H7 (cell line): ENCODE data around the gene HPDL. TPM values are rescaled to one million over a fixed set of nuclear protein-coding genes. Genes with fewer than 3 reads are reported as not detected.

ENCODE experiments used
- DNase-seq: peaks from one replicate; pipeline ENCODE4 v3.0.0; 2012
- H3K27me3 ChIP-seq: 2 replicates; pipeline ENCODE4 v1.6.0; 2011; ENCODE audit warnings: mild to moderate bottlenecking, low read length; ENCODE audit not compliant: control insufficient read depth, insufficient read depth
- H3K36me3 ChIP-seq: replicated peaks from 2 replicates; pipeline ENCODE4 v1.5.1; 2011; ENCODE audit warnings: low read length; ENCODE audit not compliant: control insufficient read depth, insufficient read depth
- H3K4me3 ChIP-seq: 2 replicates; pipeline ENCODE4 v1.5.1; 2011; ENCODE audit warnings: low read depth, mild to moderate bottlenecking, control low read depth, low read length, moderate library complexity; ENCODE audit not compliant: insufficient read depth
- total RNA-seq: library from RNA; depleted of rRNA; stranded (reverse); fragments of >200 nt; shearing (Covaris generic); gene quantifications from 2 replicates; pipeline ENCODE4 v1.2.3, GENCODE V29; 2014

Gene HPDL
- total RNA-seq, 1 experiment from 2014 or later, result 134 TPM

DNA sequence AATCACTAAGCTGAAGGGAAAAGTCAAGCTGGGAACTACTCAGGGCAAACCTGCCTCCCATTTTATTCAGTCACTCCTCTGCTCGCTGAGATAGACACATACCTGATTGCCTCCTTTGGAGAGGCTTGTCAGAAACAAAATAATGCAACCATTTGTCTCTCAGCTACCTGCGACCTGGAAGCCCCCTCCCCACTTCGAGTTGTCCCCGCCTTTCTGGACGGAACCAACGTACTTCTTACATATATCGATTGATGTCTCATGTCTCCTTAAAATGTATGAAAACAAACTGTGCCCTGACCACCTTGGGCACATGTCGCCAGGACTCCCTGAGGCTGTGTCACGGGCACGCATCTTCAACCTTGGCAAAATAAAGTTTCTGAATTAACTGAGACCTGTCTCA is 21.5 kb upstream of the HPDL start:
- no peaks in the 10 kb centered on the region for H3K27me3 ChIP-seq
- no peak for DNase-seq
- no peaks in the 10 kb centered on the region for H3K36me3 ChIP-seq
- H3K4me3 ChIP-seq, result no peak overlapping the region

DNA sequence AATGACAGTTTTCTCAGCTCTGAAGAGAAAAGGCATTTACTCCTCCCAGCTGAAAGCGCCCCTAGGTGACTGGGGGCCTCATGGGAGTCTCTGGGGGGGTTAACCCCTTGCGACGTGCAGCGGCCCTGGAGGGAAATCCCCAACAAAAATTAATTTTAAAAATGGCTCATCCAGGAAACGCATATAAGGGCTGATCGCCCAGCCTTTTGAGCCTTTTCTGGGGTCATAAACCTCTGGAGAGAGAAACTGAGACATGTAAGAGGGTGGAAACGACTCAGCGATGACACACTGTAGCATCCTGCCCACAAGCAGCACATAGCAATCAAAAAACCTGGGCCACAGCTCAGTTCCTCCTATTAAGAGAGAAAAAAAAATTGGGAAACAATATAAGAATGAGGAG is 20.4 kb upstream of the HPDL start:
- H3K4me3 ChIP-seq, result no peak overlapping the region
- peak; percentile 41 for DNase-seq
- no peaks in the 10 kb centered on the region for H3K27me3 ChIP-seq
- H3K36me3 ChIP-seq, result no peaks in the 10 kb centered on the region

DNA sequence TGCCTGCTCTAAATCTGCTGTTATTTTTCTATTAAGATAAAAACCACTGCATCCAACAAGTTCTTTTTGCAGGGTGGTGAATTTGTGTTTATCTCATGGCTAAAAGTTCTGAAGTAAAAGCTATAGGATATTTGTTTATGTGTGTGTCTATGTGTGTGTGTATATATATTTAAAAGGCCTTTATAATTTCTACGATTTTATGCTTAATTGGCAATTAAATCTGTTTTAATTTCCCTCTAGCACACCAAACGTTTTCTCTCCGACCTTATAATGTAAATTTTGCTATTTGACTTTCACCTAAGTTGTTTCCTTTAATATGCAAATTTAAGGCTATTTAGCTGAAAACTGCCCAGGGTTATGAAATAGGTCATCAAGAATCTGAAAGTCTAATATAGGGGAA is 19.8 kb upstream of the HPDL start:
- Histone ChIP-seq H3K4me3 (no peak overlapping the region), H3K36me3 (no peaks in the 10 kb centered on the region), H3K27me3 (no peaks in the 10 kb centered on the region)
- no peak for DNase-seq

DNA sequence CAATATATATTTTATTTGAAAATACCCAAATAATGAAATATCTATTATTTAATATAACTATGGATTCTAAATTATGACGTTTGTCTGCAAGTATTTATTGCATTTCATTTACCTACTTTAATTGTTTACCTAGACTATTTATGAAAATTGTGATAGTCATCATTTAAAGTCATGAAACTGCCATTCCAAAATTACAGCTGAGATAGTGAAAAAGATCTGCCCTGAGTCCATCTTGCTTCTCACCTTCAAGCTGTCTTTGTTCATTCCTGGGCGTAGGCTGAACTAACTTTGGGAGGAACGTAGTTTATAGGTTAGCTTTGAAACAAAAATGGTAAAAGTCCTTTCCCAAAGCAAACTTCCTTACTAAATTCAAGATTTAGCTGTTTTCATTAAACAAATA is 12.4 kb upstream of the HPDL start:
- no peak for DNase-seq
- Histone ChIP-seq H3K27me3 (no peaks in the 10 kb centered on the region), H3K4me3 (no peak overlapping the region)

DNA sequence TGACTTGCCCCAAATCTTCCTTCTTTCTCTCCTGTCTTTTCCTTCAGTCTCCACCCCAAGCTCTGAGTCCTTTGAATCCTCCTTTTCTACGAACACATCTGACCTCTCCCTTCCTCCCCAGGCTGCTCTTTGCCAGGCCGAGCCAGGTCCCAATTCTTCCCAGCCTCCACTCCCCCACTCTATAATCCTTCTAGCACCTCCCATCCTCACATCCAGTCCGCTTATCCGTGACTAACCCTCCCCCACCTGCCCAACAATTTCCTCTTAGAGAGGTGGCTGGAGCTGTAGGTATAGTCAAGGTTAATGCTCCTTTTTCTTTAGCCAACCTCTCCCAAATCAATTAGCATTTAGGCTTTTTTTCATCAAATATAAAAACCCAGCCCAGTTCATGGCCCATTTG is 9.5 kb upstream of the HPDL start:
- peak overlapping the region; percentile 43; the same call in 1 of the 2 replicates for H3K4me3 ChIP-seq
- H3K27me3 ChIP-seq, result no peaks in the 10 kb centered on the region
- DNase-seq, result no peak
- H3K36me3 ChIP-seq, result no peaks in the 10 kb centered on the region

More for the DNA sequence above, 12.4 kb upstream of the HPDL start:
- H3K36me3 ChIP-seq, result no peaks in the 10 kb centered on the region

DNA sequence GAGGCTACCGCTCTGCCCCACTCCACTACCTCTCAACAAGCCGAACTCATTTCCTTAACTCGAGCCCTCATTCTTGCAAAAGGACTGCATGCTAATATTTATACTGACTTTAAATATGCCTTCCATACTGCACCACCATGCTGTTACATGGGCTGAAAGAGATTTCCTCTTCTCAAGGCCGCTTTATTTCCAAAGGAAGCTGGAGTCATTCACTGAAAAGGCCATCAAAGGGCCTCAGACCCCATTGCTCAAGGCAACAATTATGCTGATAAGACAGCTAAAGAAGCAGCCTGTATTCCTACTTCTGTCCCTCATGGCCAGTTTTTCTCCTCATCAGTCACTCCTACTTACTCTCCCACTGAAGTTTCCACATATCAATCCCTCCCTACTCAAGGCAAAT is 6.9 kb upstream of the HPDL start:
- no peaks in the 10 kb centered on the region for H3K27me3 ChIP-seq
- DNase-seq, result no peak
- H3K4me3 ChIP-seq, result peak overlapping the region; percentile 17; the same call in 1 of the 2 replicates
- H3K36me3 ChIP-seq, result no peaks in the 10 kb centered on the region

DNA sequence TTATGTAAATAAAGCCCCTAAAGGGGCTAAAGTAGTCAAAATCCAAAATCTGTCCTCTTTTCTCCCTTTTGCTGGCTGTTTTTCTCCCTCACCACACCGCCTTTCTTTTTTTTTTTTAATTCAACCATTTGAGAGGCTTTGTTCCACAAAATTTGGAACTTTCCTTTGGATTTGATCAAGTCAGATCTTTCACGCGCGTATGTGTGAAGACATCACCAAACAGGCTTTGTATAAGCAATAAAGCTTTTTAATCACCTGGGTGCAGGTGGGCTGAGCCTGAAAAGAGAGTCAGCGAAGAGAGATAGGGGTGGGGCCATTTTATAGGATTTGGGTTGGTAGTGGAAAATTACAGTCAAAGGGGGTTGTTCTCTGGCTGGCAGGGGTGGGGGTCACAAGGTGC is 5.3 kb upstream of the HPDL start:
- DNase-seq, result no peak
- Histone ChIP-seq H3K4me3 (no peak overlapping the region; the same call in 1 of the 2 replicates), H3K27me3 (no peaks in the 10 kb centered on the region), H3K36me3 (no peaks in the 10 kb centered on the region)

DNA sequence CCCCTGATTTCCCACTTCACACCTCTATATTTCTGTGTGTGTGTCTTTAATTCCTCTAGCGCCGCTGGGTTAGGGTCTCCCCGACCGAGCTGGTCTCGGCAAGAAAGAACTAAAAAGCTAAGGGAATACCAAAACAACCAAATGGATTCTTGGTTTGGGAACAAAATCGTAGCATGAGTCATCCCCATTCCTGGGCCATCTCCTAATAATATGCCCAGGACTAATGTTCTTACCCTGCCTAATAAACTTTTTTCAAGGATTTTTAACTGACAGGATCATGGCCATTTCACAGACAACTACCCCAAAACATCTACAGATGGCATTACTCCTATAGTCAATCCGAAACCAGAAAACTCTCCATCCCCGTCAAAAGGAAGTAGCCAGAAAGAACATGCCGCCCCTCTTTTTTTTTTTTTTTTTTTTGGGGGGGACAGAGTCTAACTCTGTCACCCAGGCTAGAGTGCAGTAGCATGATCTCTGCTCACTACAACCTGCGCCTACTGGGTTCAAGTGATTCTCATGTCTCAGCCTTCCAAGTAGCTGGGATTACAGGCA is 4.1 kb upstream of the HPDL start:
- H3K27me3 ChIP-seq, result no peaks in the 10 kb centered on the region
- H3K36me3 ChIP-seq, result no peaks in the 10 kb centered on the region
- DNase-seq, result no peak
- H3K4me3 ChIP-seq, result no peak overlapping the region

DNA sequence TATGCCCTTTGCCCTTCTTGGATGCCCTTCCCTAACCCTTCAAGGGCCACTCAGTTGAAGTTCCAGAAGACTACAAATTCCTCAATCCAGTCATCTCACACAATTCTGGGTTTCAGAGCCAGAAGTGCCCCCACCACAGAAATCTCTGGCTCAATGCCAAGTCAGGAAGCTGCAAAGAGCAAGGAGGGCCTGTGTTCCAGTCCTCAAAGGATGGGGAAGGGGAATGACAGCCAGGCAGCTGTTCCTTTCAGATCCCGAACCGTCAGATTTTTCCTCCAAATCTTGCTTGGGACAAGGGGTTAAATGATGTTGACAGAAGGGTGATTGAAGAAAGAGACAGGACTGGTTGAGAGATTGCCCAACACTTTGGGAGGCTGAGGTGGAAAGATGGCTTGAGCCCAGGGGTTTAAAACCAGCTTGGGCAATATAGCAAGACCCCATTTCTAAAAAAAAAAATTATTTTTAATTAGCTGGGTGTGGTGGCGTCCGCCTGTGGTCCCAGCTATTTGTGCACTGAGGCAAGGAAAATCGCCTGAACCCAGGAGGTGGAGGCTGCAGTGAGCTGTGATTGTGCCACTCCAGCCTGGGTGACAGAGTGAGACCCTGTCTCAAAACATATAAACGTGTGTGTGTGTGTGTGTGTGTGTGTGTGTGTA is 716 bp upstream of the HPDL start:
- H3K4me3 ChIP-seq, result peak overlapping the region; percentile 92
- DNase-seq, result peak; percentile 37

DNA sequence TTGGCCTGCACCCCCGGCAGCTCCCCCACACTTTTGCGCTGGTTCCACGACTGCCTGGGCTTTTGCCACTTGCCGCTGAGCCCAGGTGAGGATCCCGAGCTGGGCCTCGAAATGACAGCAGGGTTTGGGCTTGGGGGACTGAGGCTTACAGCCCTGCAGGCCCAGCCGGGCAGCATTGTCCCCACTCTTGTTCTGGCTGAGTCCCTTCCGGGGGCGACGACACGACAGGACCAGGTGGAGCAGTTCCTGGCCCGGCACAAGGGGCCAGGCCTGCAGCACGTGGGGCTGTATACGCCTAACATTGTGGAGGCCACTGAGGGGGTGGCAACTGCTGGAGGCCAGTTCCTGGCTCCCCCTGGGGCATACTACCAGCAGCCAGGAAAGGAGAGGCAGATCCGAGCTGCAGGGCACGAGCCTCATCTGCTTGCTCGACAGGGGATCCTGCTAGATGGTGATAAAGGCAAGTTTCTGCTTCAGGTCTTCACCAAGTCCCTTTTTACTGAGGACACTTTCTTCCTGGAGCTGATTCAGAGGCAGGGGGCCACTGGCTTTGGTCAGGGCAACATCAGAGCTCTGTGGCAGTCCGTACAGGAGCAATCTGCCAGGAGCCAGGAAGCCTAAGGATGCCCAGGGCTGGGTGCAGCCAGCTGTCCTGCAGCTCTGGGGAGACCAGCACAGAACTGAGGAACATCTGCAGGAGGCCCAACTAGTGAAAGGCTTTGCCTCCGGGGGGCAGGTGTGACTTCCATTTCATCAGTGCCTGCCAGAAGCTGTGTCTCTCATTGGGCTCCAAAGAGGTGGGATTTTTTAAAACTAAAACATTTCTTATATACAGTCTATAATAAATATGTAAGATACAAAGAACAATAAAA is 1.2 kb downstream of the HPDL start:
- no peaks in the 10 kb centered on the region for H3K27me3 ChIP-seq
- peak overlapping the region; percentile 92 for H3K4me3 ChIP-seq
- peak; percentile 65 for DNase-seq
- peaks cover 5% of the 10 kb centered on the region for H3K36me3 ChIP-seq

More for the DNA sequence above, 716 bp upstream of the HPDL start:
- H3K36me3 ChIP-seq, result no peaks in the 10 kb centered on the region; the same call in 1 of the 2 replicates
- H3K27me3 ChIP-seq, result no peaks in the 10 kb centered on the region

DNA sequence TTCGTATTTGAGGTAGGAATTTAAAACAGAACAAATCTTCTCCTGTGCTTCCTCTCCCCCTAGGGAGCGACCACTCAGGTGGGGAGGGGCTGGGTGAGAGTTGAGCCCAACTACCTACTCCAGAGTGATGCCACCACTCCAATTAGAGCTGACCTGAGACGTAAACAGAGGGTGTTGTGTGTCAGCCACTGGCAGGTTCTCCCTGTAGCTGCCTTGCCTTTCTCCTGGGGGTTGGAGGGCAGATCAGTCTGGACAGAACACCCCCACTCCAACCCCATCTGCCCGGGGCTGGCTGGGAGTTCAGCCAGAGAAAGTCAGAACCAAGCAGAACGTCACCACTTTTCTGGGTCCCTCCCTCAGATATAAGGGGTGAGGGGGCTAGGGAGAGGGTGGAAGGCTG is 2.0 kb downstream of the HPDL start:
- Histone ChIP-seq H3K4me3 (peak overlapping the region; percentile 92; the same call in 1 of the 2 replicates), H3K27me3 (no peaks in the 10 kb centered on the region)
- peak; percentile 54 for DNase-seq

DNA sequence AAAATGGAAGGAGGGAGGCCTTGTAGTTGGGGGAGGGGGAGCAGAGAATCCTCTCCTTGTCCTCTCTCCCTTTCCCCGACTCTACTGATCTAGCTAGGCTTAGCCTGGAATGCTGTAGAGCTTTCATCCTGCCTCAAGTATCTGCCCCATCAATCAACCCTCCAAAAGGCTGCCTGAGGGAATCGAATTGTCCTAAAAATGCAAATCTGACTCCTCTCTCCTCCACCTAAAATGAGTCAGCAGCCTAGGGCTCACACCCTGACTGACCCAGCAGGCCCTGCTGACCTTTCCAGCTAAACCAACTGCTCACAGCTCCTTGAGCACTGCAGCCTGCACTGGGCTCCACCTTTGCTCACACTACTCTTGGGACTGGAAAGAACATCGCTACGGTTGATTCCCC is 2.8 kb downstream of the HPDL start:
- DNase-seq, result peak; percentile 65
- Histone ChIP-seq H3K36me3 (peaks cover 11% of the 10 kb centered on the region), H3K4me3 (no peak overlapping the region; the same call in 1 of the 2 replicates), H3K27me3 (no peaks in the 10 kb centered on the region)

More for the DNA sequence above, 2.0 kb downstream of the HPDL start:
- H3K36me3 ChIP-seq, result peaks cover 6% of the 10 kb centered on the region

DNA sequence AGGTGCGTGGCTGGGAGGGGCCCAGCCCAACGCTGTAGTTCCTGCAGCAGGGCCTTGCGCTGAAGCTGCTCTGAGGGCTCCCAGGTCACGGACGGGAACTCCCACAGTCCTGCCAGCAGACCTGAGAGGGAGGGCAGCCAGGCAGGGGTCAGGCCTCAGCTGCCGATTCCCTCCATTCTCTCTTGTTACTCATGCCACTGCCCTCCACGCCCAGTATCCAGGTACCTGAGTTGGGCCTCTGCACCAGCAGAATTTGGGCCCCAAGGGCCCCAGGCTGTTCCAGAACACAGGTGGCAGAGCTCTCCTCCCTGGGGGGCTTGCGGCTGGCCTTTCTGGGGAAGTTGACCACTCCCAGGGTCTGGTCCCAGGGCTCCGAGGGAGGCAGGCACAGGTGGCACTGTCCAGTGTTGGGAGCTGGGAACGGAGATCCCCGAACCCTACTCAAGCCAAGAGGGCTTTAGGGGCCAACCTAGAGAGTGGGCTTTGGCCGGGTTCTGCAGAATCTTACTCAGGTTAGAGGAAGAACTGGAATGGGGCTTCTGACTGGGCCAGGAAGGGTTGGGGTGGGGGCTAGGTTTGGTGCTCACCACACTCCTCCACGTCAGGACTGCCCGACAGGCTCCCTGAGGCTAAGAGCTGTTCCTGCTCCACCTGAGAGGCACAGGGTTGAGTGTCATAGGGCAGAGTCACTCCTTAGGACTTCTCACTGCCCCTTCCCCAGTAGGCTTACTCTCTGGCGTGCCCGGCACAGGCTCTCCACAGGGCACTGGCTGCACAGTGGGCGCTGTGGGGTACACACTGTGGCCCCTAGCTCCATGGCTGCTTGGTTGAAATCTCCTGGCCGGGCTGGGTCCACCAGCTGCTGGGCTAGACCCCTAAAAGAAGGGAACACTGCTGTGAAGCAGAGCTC is 5.0 kb downstream of the HPDL start:
- peak; percentile 32 for DNase-seq
- no peaks in the 10 kb centered on the region for H3K27me3 ChIP-seq
- no peak overlapping the region for H3K4me3 ChIP-seq
- peaks cover 11% of the 10 kb centered on the region for H3K36me3 ChIP-seq

DNA sequence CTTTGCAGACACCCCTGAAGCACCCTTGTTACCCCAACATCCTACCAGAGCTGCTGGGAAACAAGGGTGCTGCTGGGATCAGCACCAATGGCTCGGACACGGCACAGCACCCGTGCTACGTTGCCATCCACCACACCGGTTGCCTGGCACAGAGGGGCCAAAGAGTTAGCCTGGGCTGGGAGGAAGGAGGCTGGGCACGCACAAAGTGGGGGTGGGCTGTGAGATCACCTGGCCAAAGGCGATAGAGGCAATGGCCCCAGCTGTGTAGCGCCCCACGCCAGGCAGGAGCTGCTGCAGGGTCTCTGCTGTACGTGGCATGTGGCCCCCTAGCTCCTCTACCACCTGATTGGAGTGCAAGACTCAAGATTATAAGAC is 5.6 kb downstream of the HPDL start:
- no peak overlapping the region for H3K4me3 ChIP-seq
- DNase-seq, result peak; percentile 11
- no peaks in the 10 kb centered on the region for H3K27me3 ChIP-seq
- peaks cover 11% of the 10 kb centered on the region for H3K36me3 ChIP-seq
